A673 (cell line): Measurements from ENCODE around the gene OR10X1. TPM values are rescaled to one million over a fixed set of nuclear protein-coding genes. Genes with fewer than 3 reads are reported as not detected.

Source experiments
- BruUV-seq: library from RNA; stranded (reverse); fragments of 400-500 nt; replicated peaks from 2 replicates; lab custom pipeline; 2021; lab: Mats Ljungman, UMichigan
- CTCF ChIA-PET: fragments of 300-600 bp; sonication (Branson Sonifier 250); formaldehyde crosslinking; loops from one replicate; lab custom pipeline; 2022; ENCODE audit warnings: antibody characterized with exemption; lab: Charles Lee
- POLR2A ChIA-PET: fragments of 300-600 bp; sonication (Branson Sonifier 250); formaldehyde crosslinking; loops from one replicate; lab custom pipeline; 2022; ENCODE audit warnings: antibody characterized with exemption; ENCODE audit not compliant: low non-redundant PET; lab: Charles Lee
- DNase-seq: peaks from one replicate; pipeline ENCODE4 v3.0.0-alpha.2; 2015; ENCODE audit warnings: low spot score
- H3K27ac ChIP-seq: fragments of 200-600 bp; sonication (generic); 2 replicates; pipeline ENCODE4 v1.5.1; 2016; ENCODE audit warnings: mixed run types, low read depth, mild to moderate bottlenecking, mixed read lengths, antibody characterized with exemption, low read length; ENCODE audit not compliant: poor library complexity, severe bottlenecking
- H3K27me3 ChIP-seq: fragments of 200-600 bp; sonication (generic); replicated peaks from 2 replicates; pipeline ENCODE4 v1.6.1; 2017; ENCODE audit warnings: mixed run types, low read depth, mild to moderate bottlenecking, mixed read lengths, antibody characterized with exemption, low read length; ENCODE audit not compliant: insufficient read depth, poor library complexity
- H3K36me3 ChIP-seq: fragments of 200-600 bp; sonication (generic); 2 replicates; pipeline ENCODE4 v1.6.1; 2016; ENCODE audit warnings: mixed run types, mild to moderate bottlenecking, mixed read lengths, antibody characterized with exemption, low read length; ENCODE audit not compliant: insufficient read depth, poor library complexity, severe bottlenecking
- H3K4me1 ChIP-seq: fragments of 200-600 bp; sonication (generic); 2 replicates; pipeline ENCODE4 v1.6.1; 2017; ENCODE audit warnings: mixed run types, mild to moderate bottlenecking, mixed read lengths, antibody characterized with exemption, low read length; ENCODE audit not compliant: insufficient read depth, poor library complexity, severe bottlenecking
- H3K4me3 ChIP-seq: fragments of 200-600 bp; sonication (generic); 2 replicates; pipeline ENCODE4 v1.5.1; 2016; ENCODE audit warnings: low read depth, mixed run types, mild to moderate bottlenecking, mixed read lengths, low read length; ENCODE audit not compliant: poor library complexity, severe bottlenecking
- H3K9me3 ChIP-seq: fragments of 200-600 bp; sonication (generic); 2 replicates; pipeline ENCODE4 v1.6.1; 2016; ENCODE audit warnings: mixed run types, low read depth, mild to moderate bottlenecking, mixed read lengths, antibody characterized with exemption, low read length; ENCODE audit not compliant: poor library complexity, severe bottlenecking
- EZH2 ChIP-seq: fragments of 200-600 bp; sonication (generic); IDR thresholded peaks from 2 replicates; pipeline ENCODE4 v1.6.1; 2017; ENCODE audit warnings: borderline replicate concordance, low read depth, mild to moderate bottlenecking, mixed read lengths, antibody characterized with exemption, low read length; ENCODE audit not compliant: poor library complexity, severe bottlenecking
- intact Hi-C: fragments of 100-400 bp; cut with micrococcal nuclease; formaldehyde crosslinking; loops from one replicate; pipeline ENCODE4 v1.10.0; 2022; ENCODE audit not compliant: unreplicated experiment
- total RNA-seq: library from RNA; stranded (reverse); gene quantifications from 2 replicates; pipeline ENCODE4 v1.2.3, GENCODE V29; 2021
- TF ChIP-seq, protein P1 (sequence below): fragments of 300-800, 200-600 bp; sonication (generic); conservative IDR thresholded peaks from 2 replicates; pipeline ENCODE4 v1.5.1; 2017; ENCODE audit warnings: low read depth, mild to moderate bottlenecking, antibody characterized with exemption, low read length, moderate library complexity, mixed read lengths

Gene OR10X1
- total RNA-seq, 1 experiment from 2014 or later, result not detected

DNA sequence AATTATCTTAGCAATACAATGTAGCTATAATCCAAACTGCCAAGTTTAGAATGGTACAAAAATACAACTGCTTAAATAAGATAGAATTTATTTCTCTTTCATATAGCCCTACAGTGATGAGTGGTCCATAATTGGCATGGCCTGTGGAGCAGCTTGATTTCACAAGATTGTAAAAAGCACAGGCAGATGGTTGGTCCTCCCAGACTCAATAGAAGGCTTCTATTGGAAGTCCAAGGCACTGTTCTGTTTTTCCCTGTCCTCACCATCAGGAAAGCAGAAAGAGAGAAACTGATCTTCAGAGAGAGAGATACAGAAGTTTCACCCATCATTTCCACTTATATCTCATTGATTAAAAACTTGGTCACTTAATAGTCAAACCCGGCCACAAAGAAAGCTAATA is 7.5 kb downstream of the OR10X1 start:
- no peak for DNase-seq
- Histone ChIP-seq H3K9me3 (no peaks in the 10 kb centered on the region), H3K27me3 (peaks cover 6% of the 10 kb centered on the region), H3K4me1 (no peaks in the 10 kb centered on the region), H3K4me3 (no peak overlapping the region), H3K36me3 (no peaks in the 10 kb centered on the region), H3K27ac (no peak overlapping the region)
- BruUV-seq, result no TSS peak
- no peak for TF ChIP-seq EZH2
- TF ChIP-seq, protein P1, sequence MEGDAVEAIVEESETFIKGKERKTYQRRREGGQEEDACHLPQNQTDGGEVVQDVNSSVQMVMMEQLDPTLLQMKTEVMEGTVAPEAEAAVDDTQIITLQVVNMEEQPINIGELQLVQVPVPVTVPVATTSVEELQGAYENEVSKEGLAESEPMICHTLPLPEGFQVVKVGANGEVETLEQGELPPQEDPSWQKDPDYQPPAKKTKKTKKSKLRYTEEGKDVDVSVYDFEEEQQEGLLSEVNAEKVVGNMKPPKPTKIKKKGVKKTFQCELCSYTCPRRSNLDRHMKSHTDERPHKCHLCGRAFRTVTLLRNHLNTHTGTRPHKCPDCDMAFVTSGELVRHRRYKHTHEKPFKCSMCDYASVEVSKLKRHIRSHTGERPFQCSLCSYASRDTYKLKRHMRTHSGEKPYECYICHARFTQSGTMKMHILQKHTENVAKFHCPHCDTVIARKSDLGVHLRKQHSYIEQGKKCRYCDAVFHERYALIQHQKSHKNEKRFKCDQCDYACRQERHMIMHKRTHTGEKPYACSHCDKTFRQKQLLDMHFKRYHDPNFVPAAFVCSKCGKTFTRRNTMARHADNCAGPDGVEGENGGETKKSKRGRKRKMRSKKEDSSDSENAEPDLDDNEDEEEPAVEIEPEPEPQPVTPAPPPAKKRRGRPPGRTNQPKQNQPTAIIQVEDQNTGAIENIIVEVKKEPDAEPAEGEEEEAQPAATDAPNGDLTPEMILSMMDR, result no peak
- ChIA-PET CTCF (no interaction called here), POLR2A (no interaction called here)
- intact Hi-C loops, result no loop called here

DNA sequence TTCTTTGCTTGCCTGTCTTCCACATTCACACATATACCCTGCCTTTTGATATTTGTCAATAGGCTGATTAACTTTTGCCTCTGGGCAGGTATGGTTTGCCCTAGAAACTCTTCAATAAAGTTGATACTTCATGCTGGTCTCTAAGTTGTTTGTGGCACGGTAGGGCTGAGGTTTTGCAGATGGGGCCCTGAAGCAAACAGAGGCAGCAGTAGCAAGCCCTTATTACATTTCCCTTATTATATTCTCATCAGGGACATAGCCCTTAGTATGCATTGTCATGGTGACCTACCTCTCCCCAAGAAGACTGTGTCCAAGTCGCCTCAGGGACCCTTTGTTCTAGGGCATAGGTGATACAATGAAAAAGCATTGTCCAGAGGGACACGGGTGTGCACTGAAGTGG is 9.2 kb downstream of the OR10X1 start, which contains the start of gene OR6P1:
Gene OR6P1, minus strand, starts transcription at position 101 of the 400 bp plus-strand sequence. CDS start 6,976 bp downstream, outside the sequence.
- Histone ChIP-seq H3K4me3 (no peak within 1 kb of the TSS), H3K9me3 (no peaks in the 10 kb centered on the region), H3K36me3 (no peaks in the 10 kb centered on the region), H3K27ac (no peak within 1 kb of the TSS), H3K4me1 (no peaks in the 10 kb centered on the region), H3K27me3 (peaks cover 6% of the 10 kb centered on the region)
- no peak for DNase-seq
- TF ChIP-seq EZH2, result no peak
- TF ChIP-seq, protein P1, result no peak
- POLR2A ChIA-PET, result no interaction called here
- intact Hi-C loops, result no loop called here
- BruUV-seq, result no TSS peak
- CTCF ChIA-PET, result no interaction called here

DNA sequence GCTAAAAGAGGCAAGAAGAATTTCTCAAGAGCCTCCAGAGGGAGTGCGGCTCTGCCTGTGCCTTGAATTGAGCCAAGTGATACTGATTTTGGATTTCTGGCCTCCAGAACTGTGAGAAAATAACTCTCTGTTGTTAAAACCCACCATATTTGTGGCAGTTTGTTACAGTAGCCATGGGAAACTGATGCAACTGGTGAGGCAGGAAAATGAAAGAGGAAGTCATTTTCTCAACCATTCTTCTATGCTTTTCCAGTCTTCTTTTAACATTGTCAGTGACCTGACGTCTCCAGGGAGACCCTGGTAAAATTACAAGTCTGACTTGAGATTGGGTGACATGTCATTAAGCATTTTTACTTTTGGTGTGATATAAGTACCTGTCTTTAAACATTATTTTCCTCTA is 15.1 kb downstream of the OR10X1 start:
- peaks cover 5% of the 10 kb centered on the region for H3K27me3 ChIP-seq
- H3K27ac ChIP-seq, result no peak overlapping the region
- no peaks in the 10 kb centered on the region for H3K4me1 ChIP-seq
- ChIA-PET CTCF (no interaction called here), POLR2A (no interaction called here)
- DNase-seq, result no peak
- no peaks in the 10 kb centered on the region for H3K9me3 ChIP-seq
- no peaks in the 10 kb centered on the region for H3K36me3 ChIP-seq
- no peak overlapping the region for H3K4me3 ChIP-seq
- BruUV-seq, result no TSS peak
- intact Hi-C loops, result no loop called here
- no peak for TF ChIP-seq EZH2
- TF ChIP-seq, protein P1, result no peak
